Esophagus muscularis mucosa (tissue), 4 donors: ENCODE results near the gene FOXM1. TPM values are rescaled to one million over a fixed set of nuclear protein-coding genes. Genes with fewer than 3 reads are reported as not detected.

Experiments used
- DNase-seq: peaks from one replicate; pipeline ENCODE4 v3.0.0-alpha.2; 2017; ENCODE audit errors: extremely low spot score
- H3K27ac ChIP-seq, 4 donors: fragments of 200-600 bp; sonication (generic); replicated peaks in 1 of 4; 1 replicate in 3 of 4; 2 replicates in 1 of 4; pipeline ENCODE4 v1.5.1; 2016 to 2019; ENCODE audit warnings: mild to moderate bottlenecking in 1 of 4
- H3K27me3 ChIP-seq, 4 donors: fragments of 200-600 bp; sonication (generic); one replicate each; pipeline versions ENCODE4 v1.5.1 to v1.6.0; 2016 to 2019
- H3K36me3 ChIP-seq, 4 donors: fragments of 200-600 bp; sonication (generic); one replicate each; pipeline ENCODE4 v1.5.1; 2016 to 2019
- H3K4me1 ChIP-seq, 4 donors: fragments of 200-600 bp; sonication (generic); one replicate each; pipeline ENCODE4 v1.5.1; 2016 to 2019
- H3K4me3 ChIP-seq, 4 donors: fragments of 200-600 bp; sonication (generic); 1 replicate in 2 of 4; 2 replicates in 2 of 4; pipeline ENCODE4 v1.5.1; 2016 to 2019; ENCODE audit warnings: mild to moderate bottlenecking in 4 of 4, moderate library complexity in 1 of 4
- H3K9me3 ChIP-seq, 4 donors: fragments of 200-600 bp; sonication (generic); 1 replicate in 3 of 4; 2 replicates in 1 of 4; pipeline ENCODE4 v1.5.1; 2016 to 2019
- CTCF ChIP-seq, 3 experiments: fragments of 200-600 bp in 2 of 3; fragments of 450-650 bp in 1 of 3; sonication (generic) in 2 of 3; IDR thresholded peaks; one replicate each; pipeline ENCODE4 v1.5.1; 2017 to 2019; ENCODE audit warnings: antibody characterized with exemption in 3 of 3, mild to moderate bottlenecking in 2 of 3, moderate library complexity in 1 of 3
- EP300 ChIP-seq: sonication (generic); formaldehyde crosslinking; IDR thresholded peaks from one replicate; pipeline ENCODE4 v1.6.1; 2017; ENCODE audit warnings: antibody characterized with exemption
- POLR2A ChIP-seq: fragments of 450-650 bp; IDR thresholded peaks from one replicate; pipeline ENCODE4 v1.6.1; 2017; ENCODE audit warnings: antibody characterized with exemption, moderate library complexity, mild to moderate bottlenecking, low read depth
- POLR2AphosphoS5 ChIP-seq, 2 donors: sonication (generic); formaldehyde crosslinking; IDR thresholded peaks; one replicate each; pipeline ENCODE4 v1.6.1; 2017; ENCODE audit warnings: antibody characterized with exemption in 2 of 2
- WGBS: methylation state at CpG from one replicate; pipeline ENCODE4 v1.1.5; 2018; 5-methylcytosine and 5-hydroxymethylcytosine counted together
- intact Hi-C: fragments of 100-400 bp; cut with DNase I; formaldehyde crosslinking; loops from one replicate; pipeline ENCODE4 v1.15.1; 2023
- total RNA-seq, 4 donors: library from RNA; depleted of rRNA; stranded (reverse); fragments of >200 nt; gene quantifications; one replicate each; pipeline versions ENCODE4 v1.1.0 to v1.2.1, GENCODE V29; 2016

FOXM1 gene
- total RNA-seq, 4 donors from 2014 or later = under 0.01 to 1.4 (median 0.17) TPM; not detected in 1

DNA sequence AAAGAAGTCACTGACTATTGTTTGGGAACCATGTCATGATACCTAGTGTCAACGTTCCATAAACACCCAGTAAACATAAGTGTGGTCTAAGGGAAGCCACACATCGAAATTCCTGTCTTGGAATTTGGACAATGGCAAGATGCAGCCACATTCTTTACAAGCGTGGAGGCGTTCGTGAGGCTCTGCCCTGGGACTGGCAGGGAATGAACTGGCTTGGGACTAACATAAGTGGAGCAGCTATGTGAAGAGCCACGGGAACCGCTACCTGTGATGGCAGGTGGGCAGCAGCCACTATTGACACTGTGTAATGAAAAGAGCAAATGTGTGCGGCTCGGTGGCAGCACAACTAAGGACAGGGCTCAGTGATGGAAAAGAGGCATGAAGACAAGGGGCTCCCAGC is 32.2 kb downstream of the FOXM1 start:
- intact Hi-C loops = no loop called here
- 91% methylated on average over 9 of the region's 9 CpGs for WGBS
- TF ChIP-seq EP300 (no peak), POLR2A (no peak), CTCF (IDR thresholded peaks at IDR 0.05) (no peak), POLR2AphosphoS5 (IDR thresholded peaks at IDR 0.05) (no peak)
- peaks cover 0 to 5% (median 0%) of the 10 kb centered on the region in 4 donors for H3K4me1 ChIP-seq
- DNase-seq = no peak
- no peak overlapping the region for H3K4me3 ChIP-seq
- H3K27ac ChIP-seq = peak overlapping the region in 1 of 4 donors; percentile 3
- peaks cover 0 to 13% (median 0%) of the 10 kb centered on the region in 4 donors for H3K36me3 ChIP-seq
- no peaks in the 10 kb centered on the region for H3K27me3 ChIP-seq
- H3K9me3 ChIP-seq = no peaks in the 10 kb centered on the region

GRCh38 chr12:2842948-2843347 is 34.0 kb downstream of the FOXM1 start:
- no peak for DNase-seq
- intact Hi-C loops = no loop called here
- Histone ChIP-seq H3K36me3 (peaks cover 0 to 26% (median 0%) of the 10 kb centered on the region in 4 donors), H3K4me1 (peaks cover 0 to 5% (median 0%) of the 10 kb centered on the region in 4 donors), H3K27ac (peak overlapping the region in 2 of 4 donors; percentile 33 to 40), H3K27me3 (no peaks in the 10 kb centered on the region), H3K9me3 (no peaks in the 10 kb centered on the region), H3K4me3 (no peak overlapping the region)
- TF ChIP-seq EP300 = no peak
- TF ChIP-seq POLR2A = no peak
- TF ChIP-seq POLR2AphosphoS5 (IDR thresholded peaks at IDR 0.05) = no peak
- TF ChIP-seq CTCF (IDR thresholded peaks at IDR 0.05) = no peak
- 81% methylated on average over 5 of the region's 5 CpGs for WGBS

DNA sequence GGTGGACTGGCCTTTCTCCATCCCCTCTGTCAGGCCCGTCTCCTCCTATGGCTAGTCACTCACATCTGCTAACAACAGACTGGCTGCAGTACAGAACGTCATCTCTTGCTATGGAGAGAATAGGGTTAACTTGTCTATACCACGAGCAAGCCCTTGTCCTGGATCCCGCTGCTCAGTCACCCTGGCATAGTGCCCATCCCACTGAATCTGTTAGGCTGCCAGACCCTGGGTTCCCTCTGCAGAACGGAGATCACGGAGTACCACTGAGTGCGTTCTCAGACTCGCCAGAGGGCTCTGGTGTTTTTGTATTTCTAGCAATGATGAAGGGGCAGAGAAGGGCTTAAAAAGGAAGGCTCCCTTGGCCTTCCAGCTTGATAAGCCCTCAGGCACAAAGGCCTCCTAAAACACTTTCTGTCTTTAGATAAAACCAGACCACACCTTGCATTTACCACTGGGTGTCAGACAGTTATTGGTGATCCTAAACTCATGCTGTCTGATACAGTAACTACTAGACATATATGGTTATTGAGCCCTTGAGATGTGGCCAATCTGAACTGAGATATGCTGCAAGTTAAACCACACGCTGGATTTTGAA is 35.8 kb downstream of the FOXM1 start:
- intact Hi-C loops = no loop called here
- peaks cover 0 to 5% (median 0%) of the 10 kb centered on the region in 4 donors for H3K4me1 ChIP-seq
- H3K4me3 ChIP-seq = no peak overlapping the region
- no peaks in the 10 kb centered on the region for H3K9me3 ChIP-seq
- TF ChIP-seq CTCF (IDR thresholded peaks at IDR 0.05) (no peak), EP300 (no peak), POLR2AphosphoS5 (IDR thresholded peaks at IDR 0.05) (no peak), POLR2A (no peak)
- 75% methylated on average over 1 of the region's 9 CpGs for WGBS
- peaks cover 0 to under 1% (median 0%) of the 10 kb centered on the region in 4 donors for H3K27me3 ChIP-seq
- H3K27ac ChIP-seq = no peak overlapping the region
- peaks cover 0 to 26% (median 0%) of the 10 kb centered on the region in 4 donors for H3K36me3 ChIP-seq
- DNase-seq = no peak

DNA sequence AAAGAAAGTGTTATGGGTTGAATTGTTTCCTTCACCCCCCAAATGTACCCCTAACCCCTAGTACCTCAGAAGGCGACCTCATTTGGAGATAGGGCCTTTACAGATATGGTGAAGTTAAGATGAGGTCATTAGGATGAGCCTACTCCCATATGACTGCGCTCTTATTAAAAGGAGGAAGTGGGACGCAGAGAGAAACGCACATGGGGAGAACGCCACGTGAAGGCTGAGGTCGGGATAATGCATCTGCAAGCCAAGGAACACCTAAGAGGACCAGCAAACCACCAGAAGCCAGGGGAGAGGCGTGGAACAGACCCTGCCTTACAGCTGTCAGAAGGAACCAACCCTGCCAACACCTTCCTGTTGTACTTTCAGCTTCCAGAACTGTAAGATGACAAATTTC is 40.4 kb downstream of the FOXM1 start:
- Histone ChIP-seq H3K27me3 (peaks cover 0 to 24% (median 0%) of the 10 kb centered on the region in 4 donors), H3K4me3 (no peak overlapping the region), H3K4me1 (peaks cover 5 to 24% (median 17%) of the 10 kb centered on the region in 4 donors), H3K27ac (no peak overlapping the region), H3K36me3 (peaks cover 0 to 20% (median 4%) of the 10 kb centered on the region in 4 donors), H3K9me3 (no peaks in the 10 kb centered on the region)
- no peak for DNase-seq
- WGBS = 81% methylated on average over 8 of the region's 8 CpGs
- TF ChIP-seq POLR2AphosphoS5 (IDR thresholded peaks at IDR 0.05) = no peak
- TF ChIP-seq CTCF (IDR thresholded peaks at IDR 0.05) = no peak
- no peak for TF ChIP-seq EP300
- TF ChIP-seq POLR2A = no peak
- intact Hi-C loops = no loop called here
